Erythroblast (primary cell): ENCODE results near the gene EIPR1.

Experiments used
- GATA1 ChIP-seq: IDR thresholded peaks from 2 replicates; pipeline ENCODE4 v1.6.1; 2011; ENCODE audit warnings: low read depth, mild to moderate bottlenecking, control low read depth, low read length, moderate library complexity
- POLR2A ChIP-seq: IDR thresholded peaks from 2 replicates; pipeline ENCODE4 v1.6.1; 2011; ENCODE audit warnings: mild to moderate bottlenecking, low read length

DNA sequence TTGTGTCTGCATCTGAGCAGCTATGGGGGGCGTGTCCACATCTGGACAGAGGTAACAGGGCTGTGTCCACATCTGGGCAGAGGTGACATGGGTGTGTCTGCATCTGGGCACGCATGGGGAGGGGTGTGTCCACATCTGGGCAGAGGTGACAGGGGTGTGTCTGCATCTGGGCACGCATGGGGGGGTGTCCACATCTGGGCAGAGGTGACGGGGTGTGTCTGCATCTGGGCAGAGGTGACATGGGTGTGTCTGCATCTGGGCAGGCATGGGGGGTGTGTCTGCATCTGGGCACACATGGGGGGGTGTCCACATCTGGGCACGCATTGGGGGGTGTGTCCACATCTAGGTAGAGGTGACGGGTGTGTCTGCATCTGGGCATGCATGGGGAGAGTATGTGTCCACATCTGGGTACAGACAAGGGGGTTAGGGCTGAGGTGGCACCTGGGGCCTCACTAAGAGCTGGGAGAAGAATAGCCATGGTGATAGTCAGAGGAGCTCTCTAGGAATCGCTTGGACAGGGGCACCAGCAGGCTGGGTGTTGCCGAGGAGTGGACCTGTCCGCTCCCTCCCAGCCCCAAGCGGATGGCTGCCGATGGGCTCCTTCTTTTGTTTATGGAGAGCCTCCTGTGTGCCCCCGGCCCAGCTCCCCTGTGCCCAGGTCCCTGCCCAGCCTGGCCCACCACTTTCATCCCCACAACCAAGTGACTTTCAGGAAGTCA is 177.8 kb downstream of the EIPR1 start:
- TF ChIP-seq POLR2A (no peak), GATA1 (no peak)
